GM10266 (cell line): ENCODE data around the gene ANXA5.
"Not testable (repeated sequence)": the region's sequence is repeated elsewhere in the genome, so short reads cannot be mapped to it uniquely, and the experiment has no call there.

Experiments
- DNase-seq: peaks from one replicate; pipeline ENCODE4 v3.0.0; 2012; ENCODE audit errors: extremely low spot score
- CTCF ChIP-seq: IDR thresholded peaks from 2 replicates; pipeline ENCODE4 v1.5.1; 2012; ENCODE audit warnings: mild to moderate bottlenecking, low read depth; ENCODE audit not compliant: control insufficient read depth, insufficient read depth; ENCODE audit errors: missing control alignments

The ANXA5 gene

GRCh38 chr4:121737846-121738554 lies 41.2 kb upstream of the ANXA5 start:
- TF ChIP-seq CTCF: no peak
- no peak for DNase-seq

GRCh38 chr4:121736735-121737351 lies 40.1 kb upstream of the ANXA5 start:
- peak; percentile 17 for DNase-seq
- TF ChIP-seq CTCF: peak; percentile 42

GRCh38 chr4:121734571-121734970 lies 37.8 kb upstream of the ANXA5 start:
- no peak for TF ChIP-seq CTCF
- no peak for DNase-seq

GRCh38 chr4:121733942-121734341 lies 37.2 kb upstream of the ANXA5 start:
- DNase-seq: no peak
- TF ChIP-seq CTCF: no peak

GRCh38 chr4:121729753-121730152 lies 33.0 kb upstream of the ANXA5 start:
- not testable (repeated sequence) for DNase-seq

- DNase-seq: no peak
- no peak for TF ChIP-seq CTCF
These were observed 32.0 kb upstream of the ANXA5 start for GRCh38 chr4:121728798-121729226.

GRCh38 chr4:121728066-121728465 lies 31.3 kb upstream of the ANXA5 start:
- DNase-seq: no peak
- TF ChIP-seq CTCF: no peak
